ENCODE measurements around the gene ERFL.

Gene ERFL

GRCh38 chr19:41904118-41904870, 24.0 kb downstream of the ERFL start:
- H3K4me1 Mint-ChIP-seq, result peaks cover 31% of the 10 kb centered on the region
- H3K27me3 Mint-ChIP-seq, result no peaks in the 10 kb centered on the region
- ATAC-seq, result no peak
- H3K36me3 Mint-ChIP-seq, result peaks cover 70% of the 10 kb centered on the region
- no peak overlapping the region for H3K4me3 Mint-ChIP-seq
- H3K27ac Mint-ChIP-seq, result no peak overlapping the region
- no peaks in the 10 kb centered on the region for H3K9me3 Mint-ChIP-seq

- no peaks in the 10 kb centered on the region for H3K27me3 Mint-ChIP-seq
- no peak overlapping the region for H3K4me3 Mint-ChIP-seq
- H3K4me1 Mint-ChIP-seq, result peaks cover 29% of the 10 kb centered on the region
- H3K9me3 Mint-ChIP-seq, result no peaks in the 10 kb centered on the region
- peaks cover 73% of the 10 kb centered on the region for H3K36me3 Mint-ChIP-seq
- H3K27ac Mint-ChIP-seq, result no peak overlapping the region
- ATAC-seq, result no peak
Observed at GRCh38 chr19:41903193-41903953, 24.9 kb downstream of the ERFL start.

- Mint-ChIP-seq H3K36me3 (peaks cover 81% of the 10 kb centered on the region), H3K4me3 (no peak overlapping the region), H3K27me3 (no peaks in the 10 kb centered on the region), H3K27ac (no peak overlapping the region), H3K4me1 (peaks cover 37% of the 10 kb centered on the region), H3K9me3 (no peaks in the 10 kb centered on the region)
- no peak for ATAC-seq
Observed at GRCh38 chr19:41902594-41902993, 25.7 kb downstream of the ERFL start.

GRCh38 chr19:41901707-41902360, 26.4 kb downstream of the ERFL start:
- Mint-ChIP-seq H3K27me3 (no peaks in the 10 kb centered on the region), H3K4me1 (peaks cover 35% of the 10 kb centered on the region), H3K27ac (no peak overlapping the region), H3K4me3 (no peak overlapping the region), H3K36me3 (peaks cover 80% of the 10 kb centered on the region), H3K9me3 (no peaks in the 10 kb centered on the region)
- no peak for ATAC-seq

GRCh38 chr19:41898235-41898634, 30.0 kb downstream of the ERFL start:
- ATAC-seq, result no peak
- Mint-ChIP-seq H3K4me1 (peaks cover 40% of the 10 kb centered on the region), H3K9me3 (no peaks in the 10 kb centered on the region), H3K4me3 (no peak overlapping the region), H3K36me3 (peaks cover 69% of the 10 kb centered on the region), H3K27ac (peak overlapping the region; percentile 61), H3K27me3 (no peaks in the 10 kb centered on the region)

- no peaks in the 10 kb centered on the region for H3K9me3 Mint-ChIP-seq
- peak overlapping the region; percentile 61 for H3K27ac Mint-ChIP-seq
- H3K4me3 Mint-ChIP-seq, result no peak overlapping the region
- H3K4me1 Mint-ChIP-seq, result peaks cover 40% of the 10 kb centered on the region
- H3K36me3 Mint-ChIP-seq, result peaks cover 65% of the 10 kb centered on the region
- no peaks in the 10 kb centered on the region for H3K27me3 Mint-ChIP-seq
- ATAC-seq, result no peak
Observed at GRCh38 chr19:41897820-41898219, 30.4 kb downstream of the ERFL start.

- Mint-ChIP-seq H3K4me1 (peaks cover 40% of the 10 kb centered on the region), H3K36me3 (peaks cover 59% of the 10 kb centered on the region), H3K27ac (peak overlapping the region; percentile 61), H3K27me3 (no peaks in the 10 kb centered on the region), H3K9me3 (no peaks in the 10 kb centered on the region), H3K4me3 (no peak overlapping the region)
- ATAC-seq, result no peak
Observed at GRCh38 chr19:41897181-41897580, 31.1 kb downstream of the ERFL start.

GRCh38 chr19:41896581-41896942, 31.7 kb downstream of the ERFL start:
- Mint-ChIP-seq H3K4me1 (peaks cover 43% of the 10 kb centered on the region), H3K4me3 (no peak overlapping the region), H3K27me3 (no peaks in the 10 kb centered on the region), H3K9me3 (no peaks in the 10 kb centered on the region), H3K36me3 (peaks cover 55% of the 10 kb centered on the region), H3K27ac (peak overlapping the region; percentile 78)
- no peak for ATAC-seq

- no peak for ATAC-seq
- no peak overlapping the region for H3K4me3 Mint-ChIP-seq
- H3K9me3 Mint-ChIP-seq, result no peaks in the 10 kb centered on the region
- peaks cover 56% of the 10 kb centered on the region for H3K36me3 Mint-ChIP-seq
- peaks cover 46% of the 10 kb centered on the region for H3K4me1 Mint-ChIP-seq
- H3K27ac Mint-ChIP-seq, result peak overlapping the region; percentile 78
- H3K27me3 Mint-ChIP-seq, result no peaks in the 10 kb centered on the region
Observed at GRCh38 chr19:41895745-41896580, 32.3 kb downstream of the ERFL start.

GRCh38 chr19:41894350-41894749, 33.9 kb downstream of the ERFL start:
- peak overlapping the region; percentile 77 for H3K27ac Mint-ChIP-seq
- peak; percentile 68 for ATAC-seq
- peaks cover 60% of the 10 kb centered on the region for H3K36me3 Mint-ChIP-seq
- no peaks in the 10 kb centered on the region for H3K9me3 Mint-ChIP-seq
- H3K4me3 Mint-ChIP-seq, result no peak overlapping the region
- H3K4me1 Mint-ChIP-seq, result peaks cover 52% of the 10 kb centered on the region
- no peaks in the 10 kb centered on the region for H3K27me3 Mint-ChIP-seq

- H3K4me3 Mint-ChIP-seq, result no peak overlapping the region
Observed at GRCh38 chr19:41893899-41894298, 34.4 kb downstream of the ERFL start.

GRCh38 chr19:41892173-41892902, 35.9 kb downstream of the ERFL start:
- no peak overlapping the region for H3K27ac Mint-ChIP-seq
- ATAC-seq, result no peak
- H3K27me3 Mint-ChIP-seq, result no peaks in the 10 kb centered on the region
- no peaks in the 10 kb centered on the region for H3K9me3 Mint-ChIP-seq
- no peak overlapping the region for H3K4me3 Mint-ChIP-seq
- H3K36me3 Mint-ChIP-seq, result peaks cover 51% of the 10 kb centered on the region
- H3K4me1 Mint-ChIP-seq, result peaks cover 51% of the 10 kb centered on the region

More at GRCh38 chr19:41893899-41894298, 34.4 kb downstream of the ERFL start:
- peaks cover 60% of the 10 kb centered on the region for H3K36me3 Mint-ChIP-seq
- no peaks in the 10 kb centered on the region for H3K9me3 Mint-ChIP-seq
- peaks cover 48% of the 10 kb centered on the region for H3K4me1 Mint-ChIP-seq
- no peaks in the 10 kb centered on the region for H3K27me3 Mint-ChIP-seq
- H3K27ac Mint-ChIP-seq, result peak overlapping the region; percentile 77
- peak; percentile 18 for ATAC-seq

- Mint-ChIP-seq H3K9me3 (no peaks in the 10 kb centered on the region), H3K36me3 (peaks cover 38% of the 10 kb centered on the region), H3K27ac (no peak overlapping the region), H3K27me3 (no peaks in the 10 kb centered on the region), H3K4me1 (peaks cover 57% of the 10 kb centered on the region), H3K4me3 (no peak overlapping the region)
- no peak for ATAC-seq
Observed at GRCh38 chr19:41890936-41891335, 37.3 kb downstream of the ERFL start.

GRCh38 chr19:41889896-41890295, 38.4 kb downstream of the ERFL start:
- Mint-ChIP-seq H3K27me3 (no peaks in the 10 kb centered on the region), H3K9me3 (no peaks in the 10 kb centered on the region), H3K4me3 (no peak overlapping the region), H3K36me3 (peaks cover 30% of the 10 kb centered on the region), H3K27ac (peak overlapping the region; percentile 23), H3K4me1 (peaks cover 60% of the 10 kb centered on the region)
- no peak for ATAC-seq

Measured in stimulated activated memory B cell treated with anti-CD40 and anti-IgM and Interleukin-4, amounts not matched to agents 10 μg/mL and 1 μg/mL and 100 μg/mL, for 72 hours (primary cell).